Fibroblast of skin of back (primary cell): ENCODE data around the gene NAT10. TPM values are rescaled to one million over a fixed set of nuclear protein-coding genes. Genes with fewer than 3 reads are reported as not detected.
A peak's percentile ranks its signal among the peaks of the same experiment; 100 is the strongest.
"Not testable (repeated sequence)": the region's sequence is repeated elsewhere in the genome, so short reads cannot be mapped to it uniquely, and the experiment has no call there.

Source experiments
- DNase-seq: peaks from one replicate; pipeline ENCODE4 v3.0.0-alpha.2; 2013
- polyA plus RNA-seq, 2 experiments: library from polyadenylated mRNA; unstranded; fragments of 120-200 nt; gene quantifications; one replicate each; pipeline ENCODE4 v1.2.1, GENCODE V29; 2013; ENCODE audit not compliant: insufficient read length in 2 of 2

Gene NAT10
- polyA plus RNA-seq (2013, experiment 1 of 2; ENCODE audit: insufficient read length), result 36.8 TPM
- polyA plus RNA-seq (2013, experiment 2 of 2; ENCODE audit: insufficient read length), result 23.3 TPM

GRCh38 chr11:34105079-34105956 lies at the start of gene NAT10:
Gene NAT10, plus strand, starts transcription at chr11:34105629. Its CDS starts 2,597 bp downstream, at chr11:34108226.
- peak; percentile 99 for DNase-seq

- DNase-seq, result no peak
These were observed 48.8 kb upstream of the NAT10 start for GRCh38 chr11:34056672-34057071.

DNA sequence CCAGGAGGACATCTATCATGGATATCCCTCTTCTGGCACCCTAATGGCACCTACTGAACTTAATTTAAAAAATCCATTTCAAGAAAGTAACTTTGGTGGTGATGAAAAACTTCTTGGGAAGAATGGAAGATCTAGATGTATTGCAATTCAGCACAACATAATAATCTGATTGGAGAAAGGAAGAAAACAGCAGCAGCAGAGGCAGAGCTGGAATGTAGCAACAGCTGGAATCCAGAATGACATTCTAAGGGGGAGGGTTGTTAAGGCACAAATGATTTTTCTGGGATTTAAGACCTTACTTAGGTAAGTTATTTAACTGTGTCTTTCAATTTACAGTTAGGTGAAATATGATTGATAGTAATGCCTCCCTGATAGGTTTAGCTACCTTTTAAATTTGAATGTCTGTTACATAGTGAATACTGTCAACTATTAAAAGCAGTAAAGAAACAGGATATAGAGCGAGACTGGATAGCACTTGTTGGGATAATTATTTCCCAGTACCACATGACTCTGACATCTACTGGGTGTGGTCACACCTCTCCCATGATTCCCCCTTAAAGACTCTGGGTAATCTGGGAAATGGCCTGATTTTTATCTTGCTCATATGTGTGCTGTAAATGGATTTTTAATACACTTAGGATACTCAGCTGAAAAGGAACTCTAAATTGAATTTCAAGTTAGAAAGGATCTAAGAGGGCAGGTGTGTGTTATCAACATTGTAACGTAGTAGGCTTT lies 42.2 kb upstream of the NAT10 start:
- no peak for DNase-seq

DNA sequence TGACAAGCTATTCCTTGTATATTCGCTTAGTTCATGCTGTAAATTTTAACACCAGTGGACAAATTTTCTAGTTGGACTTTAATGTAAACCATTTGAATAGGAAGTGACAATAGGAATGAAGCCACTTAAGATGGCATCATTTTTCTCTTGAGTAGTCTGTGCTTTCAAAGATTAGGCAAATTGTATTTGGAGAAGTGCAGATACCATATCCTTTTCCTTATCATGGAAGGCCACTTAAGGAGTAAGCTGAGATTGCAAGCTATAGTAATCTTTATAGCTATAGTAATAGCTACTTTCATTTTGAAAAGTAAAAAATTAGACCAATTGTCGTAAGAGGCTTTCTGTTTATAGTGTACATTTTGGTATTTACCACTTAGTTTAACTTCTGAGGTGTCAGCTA lies 41.1 kb upstream of the NAT10 start:
- DNase-seq, result no peak

GRCh38 chr11:34065505-34066203 lies 39.8 kb upstream of the NAT10 start:
- DNase-seq, result no peak

DNA sequence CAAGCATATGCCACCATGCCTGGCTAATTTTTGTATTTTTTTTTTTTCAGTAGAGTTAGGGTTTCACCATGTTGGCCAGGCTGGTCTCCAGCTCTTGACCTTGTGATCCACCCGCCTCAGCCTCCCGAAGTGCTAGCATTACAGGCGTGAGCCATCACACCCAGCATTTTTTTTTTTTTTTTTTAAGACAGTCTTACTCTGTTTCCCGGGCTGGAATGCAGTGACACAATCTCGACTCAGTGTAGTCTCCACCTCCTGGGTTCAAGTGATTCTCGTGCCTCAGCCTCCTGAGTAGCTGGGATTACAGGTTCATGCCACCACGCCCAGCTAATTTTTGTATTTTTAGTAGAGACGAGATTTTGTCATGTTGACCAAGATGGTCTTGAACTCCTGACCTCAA lies 38.7 kb upstream of the NAT10 start:
- peak; percentile 15 for DNase-seq

DNA sequence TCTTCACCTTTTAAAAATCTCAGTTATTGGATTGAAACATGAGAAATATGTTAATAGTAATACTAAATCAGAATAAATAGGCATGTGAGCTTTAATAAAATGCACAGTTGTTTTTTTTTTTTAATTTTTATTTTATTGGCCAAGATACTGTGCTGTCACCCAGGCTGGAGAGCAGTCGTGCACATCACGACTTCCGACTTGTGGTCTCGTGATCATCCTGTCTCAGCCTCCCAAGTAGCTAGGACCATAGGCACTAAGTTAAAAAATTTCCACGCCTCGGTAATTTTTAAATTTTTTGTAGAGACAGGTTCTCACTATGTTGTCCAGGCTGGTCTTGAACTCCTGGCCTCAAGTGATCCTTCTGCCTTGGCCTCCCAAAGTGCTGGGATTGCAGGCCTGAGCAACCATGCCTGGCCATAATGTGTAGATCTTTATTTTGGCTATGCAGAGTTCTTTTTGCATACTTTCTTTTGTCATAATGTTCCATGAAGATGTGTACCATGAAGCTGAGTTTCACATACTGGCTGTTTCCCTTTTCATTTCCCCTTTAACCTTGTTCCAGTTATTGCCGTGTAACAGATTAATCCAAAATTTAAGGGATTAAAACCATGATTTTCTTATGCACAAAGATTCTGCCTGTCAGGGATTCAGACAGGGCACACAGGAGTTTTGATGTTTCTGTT lies 37.9 kb upstream of the NAT10 start:
- DNase-seq, result no peak

GRCh38 chr11:34068111-34068510 lies 37.3 kb upstream of the NAT10 start:
- DNase-seq, result peak; percentile 36

DNA sequence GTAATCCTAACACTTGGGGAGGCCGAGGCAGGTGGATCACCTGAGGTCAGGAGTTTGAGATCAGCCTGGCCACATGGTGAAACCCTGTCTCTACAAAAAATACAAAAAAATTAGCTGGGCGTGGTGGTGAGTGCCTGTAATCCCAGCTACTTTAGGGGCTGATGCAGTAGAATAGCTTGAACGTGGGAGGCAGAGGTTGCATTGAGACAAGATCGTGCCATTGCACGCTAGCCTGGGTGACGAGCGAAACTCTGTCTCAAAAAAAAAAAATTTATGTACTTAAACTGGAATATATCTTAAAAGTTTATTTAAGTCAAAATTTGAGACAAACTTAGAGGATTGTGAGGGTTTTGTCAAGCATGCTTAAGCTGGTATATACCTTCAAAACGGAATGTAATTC lies 34.1 kb upstream of the NAT10 start:
- not testable (repeated sequence) for DNase-seq

- no peak for DNase-seq
These were observed 33.4 kb upstream of the NAT10 start for GRCh38 chr11:34072041-34072440.

GRCh38 chr11:34072832-34073231 lies 32.6 kb upstream of the NAT10 start:
- DNase-seq, result no peak

DNA sequence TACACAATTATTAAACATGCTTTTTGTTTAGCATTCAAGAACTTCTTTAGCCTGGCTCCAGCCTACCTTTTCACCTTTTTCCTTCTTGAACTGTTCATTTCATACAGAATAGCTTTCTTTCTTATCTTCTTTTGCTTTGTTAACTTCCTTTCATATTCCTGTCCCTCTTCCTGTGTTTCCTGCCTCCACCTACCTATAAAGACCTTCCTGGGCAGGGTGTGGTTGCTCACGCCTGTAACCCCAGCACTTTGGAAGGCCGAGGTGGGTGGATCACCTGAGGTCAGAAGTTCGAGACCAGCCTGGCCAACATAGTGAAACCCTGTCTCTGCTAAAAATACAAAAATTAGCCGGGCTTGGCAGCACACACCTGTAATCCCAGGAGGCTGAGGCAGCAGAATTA lies 31.0 kb upstream of the NAT10 start:
- DNase-seq, result no peak

- peak; percentile 83 for DNase-seq
These were observed 30.1 kb upstream of the NAT10 start for GRCh38 chr11:34075178-34075820.

- no peak for DNase-seq
These were observed 24.8 kb upstream of the NAT10 start for GRCh38 chr11:34080609-34081008.

DNA sequence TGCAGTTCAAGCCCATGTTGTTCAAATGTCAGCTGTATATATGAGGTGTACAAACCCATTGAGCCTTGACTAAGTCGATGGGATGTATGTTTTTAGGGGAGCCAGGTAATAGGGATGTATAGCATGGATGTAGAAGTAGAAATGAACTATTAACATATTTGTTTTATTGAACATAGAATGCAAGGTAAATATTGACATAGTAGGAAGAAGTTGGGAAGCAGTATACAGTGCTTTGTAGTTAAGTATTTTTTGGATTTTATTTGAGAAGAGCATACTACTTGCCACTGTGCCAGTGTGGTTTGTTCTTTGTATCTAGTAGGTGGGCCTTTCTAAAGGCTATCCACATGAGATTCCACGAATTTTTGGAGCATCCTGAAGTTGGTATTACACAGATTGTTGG lies 20.8 kb upstream of the NAT10 start:
- no peak for DNase-seq

- DNase-seq, result no peak
These were observed 18.7 kb upstream of the NAT10 start for GRCh38 chr11:34086554-34087283.

DNA sequence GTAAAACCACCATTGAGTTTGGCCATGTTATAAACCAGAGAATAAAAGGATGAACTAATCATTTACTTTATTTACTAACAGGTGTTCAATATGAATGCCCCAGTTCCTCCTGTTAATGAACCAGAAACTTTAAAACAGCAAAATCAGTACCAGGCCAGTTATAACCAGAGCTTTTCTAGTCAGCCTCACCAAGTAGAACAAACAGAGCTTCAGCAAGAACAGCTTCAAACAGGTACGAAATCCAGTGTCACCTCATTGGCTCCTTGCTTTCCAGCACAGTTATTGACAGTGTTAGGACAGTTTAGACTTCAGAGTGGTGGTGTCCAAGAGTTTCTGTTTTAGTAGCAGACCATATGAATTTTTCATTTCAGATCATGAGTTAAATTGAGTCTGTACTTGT lies 13.6 kb upstream of the NAT10 start:
- DNase-seq, result no peak

DNA sequence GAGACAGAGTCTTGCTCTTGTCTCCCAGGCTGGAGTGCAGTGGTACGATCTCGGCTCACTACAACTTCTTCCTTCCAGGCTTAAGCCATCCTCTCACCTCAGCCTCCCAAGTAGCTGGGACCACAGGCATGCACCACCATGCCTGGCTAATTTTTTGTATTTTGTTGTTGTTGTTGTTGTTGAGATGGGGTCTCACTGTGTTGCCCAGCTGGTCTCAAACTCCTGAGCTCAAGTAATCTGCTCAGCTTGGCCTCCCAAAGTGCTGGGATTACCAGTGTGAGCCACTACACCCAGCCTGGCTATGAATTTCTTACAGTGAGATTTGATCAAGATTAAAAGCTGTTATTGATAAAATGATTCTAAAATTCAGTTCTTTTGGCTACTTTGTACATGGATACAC lies 10.5 kb upstream of the NAT10 start:
- DNase-seq, result not testable (repeated sequence)

DNA sequence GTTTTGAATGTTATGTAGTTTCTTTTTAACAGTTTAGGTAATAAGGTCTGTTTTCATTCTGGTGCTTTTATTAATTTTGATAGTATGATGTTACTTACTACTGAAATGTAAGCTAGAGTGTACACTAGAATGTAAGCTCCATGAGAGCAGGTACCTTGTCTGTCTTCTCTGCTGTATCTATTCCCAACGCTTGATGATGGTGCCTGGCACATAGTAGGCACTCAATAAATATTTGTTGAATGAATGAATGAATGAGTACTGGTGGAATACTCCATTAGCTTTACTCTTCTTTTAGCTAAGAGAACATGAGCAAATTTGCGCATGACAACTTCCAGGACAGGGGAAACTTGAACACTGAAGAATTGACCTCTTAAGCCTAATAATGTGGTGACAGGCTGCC lies 6.6 kb upstream of the NAT10 start:
- DNase-seq, result no peak

DNA sequence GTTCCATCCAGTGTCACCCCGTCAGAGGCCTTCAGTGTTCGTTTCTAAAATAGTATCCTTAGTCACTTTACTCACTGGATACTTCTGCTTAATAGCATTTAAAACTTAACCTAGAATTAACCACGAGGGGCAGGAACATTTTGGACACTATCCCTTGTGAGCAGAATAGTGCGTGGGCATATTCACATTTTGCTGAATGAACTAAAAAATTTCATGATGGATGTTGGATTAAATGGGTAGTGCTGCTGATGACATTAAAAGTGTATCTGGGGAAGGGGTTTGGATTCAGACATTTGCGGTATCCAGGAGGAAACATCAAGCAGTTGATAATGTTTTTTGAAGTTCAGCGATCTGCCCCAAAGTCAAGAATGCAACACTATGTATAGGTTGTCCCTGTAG lies 750 bp upstream of the NAT10 start:
- DNase-seq, result no peak

DNA sequence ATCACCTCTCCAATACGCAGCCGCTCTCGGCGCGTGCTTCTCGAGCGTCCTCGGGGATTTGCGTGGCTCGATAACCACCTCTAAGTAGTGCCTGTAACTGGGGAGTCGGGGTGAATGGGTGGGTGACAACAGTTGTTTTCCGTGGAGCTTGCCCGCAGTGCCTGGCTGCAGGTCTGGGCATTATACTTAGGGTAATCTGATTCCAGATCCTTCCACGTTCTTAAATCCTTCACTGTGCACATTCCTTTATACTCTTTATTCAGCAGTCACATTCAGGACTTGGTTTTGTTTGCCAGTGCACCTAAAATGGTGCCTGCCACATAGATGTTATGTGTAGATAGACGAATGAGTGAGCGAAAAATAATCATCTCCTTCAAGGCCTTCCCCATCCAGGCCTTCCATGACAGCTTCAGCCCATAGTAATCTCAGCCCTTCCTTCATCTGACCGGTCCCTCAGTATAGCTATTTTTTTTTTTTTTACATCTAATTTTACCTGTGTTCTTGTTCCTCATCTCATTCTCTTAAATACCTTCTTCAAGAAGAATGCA lies 602 bp downstream of the NAT10 start:
- peak; percentile 9 for DNase-seq
